ENCODE data around the gene ATP8A2.

- TF ChIP-seq EZH2 (IDR thresholded peaks at IDR 0.05) (no peak), CTCF (IDR thresholded peaks at IDR 0.05) (no peak), EZH2phosphoT487 (IDR thresholded peaks at IDR 0.05) (no peak)
Measured at GRCh38 chr13:25771641-25772478, 400.1 kb downstream of the ATP8A2 start.

Measured in neural progenitor cell (in vitro differentiated cells).